Keratinocyte (primary cell): ENCODE results near the gene PAK3.

Experiments used
- CTCF ChIP-seq, 3 experiments: IDR thresholded peaks in 1 of 3; conservative IDR thresholded peaks in 1 of 3; optimal IDR thresholded peaks in 1 of 3; 2 replicates in 2 of 3; 3 replicates in 1 of 3; pipeline versions ENCODE3 to v1.5.1; 2011; ENCODE audit warnings: low read length in 3 of 3, mild to moderate bottlenecking in 3 of 3, moderate library complexity in 2 of 3, control low read depth in 1 of 3, inconsistent platforms in 1 of 3; ENCODE audit not compliant: insufficient read depth in 2 of 3; ENCODE audit errors: extremely low read depth in 1 of 3
- EZH2 ChIP-seq: IDR thresholded peaks from one replicate; pipeline ENCODE4 v1.6.1; 2012; ENCODE audit warnings: inconsistent platforms, mild to moderate bottlenecking, low read length, moderate library complexity

GRCh38 chrX:111103246-111103645, 7.3 kb downstream of the PAK3 start:
- TF ChIP-seq CTCF (optimal IDR thresholded peaks at IDR 0.05 in 1 of 3, IDR thresholded peaks at IDR 0.05 in 1 of 3, conservative IDR thresholded peaks at IDR 0.05 in 1 of 3; ENCODE audit: extremely low read depth in 1 of 3, insufficient read depth in 2 of 3, low read length in 3 of 3), result no peak
- TF ChIP-seq EZH2, result no peak
